SK-N-SH (cell line): Measurements from ENCODE around the gene SUN5. TPM values are rescaled to one million over a fixed set of nuclear protein-coding genes. Genes with fewer than 3 reads are reported as not detected.

ENCODE experiments used
- CTCF ChIA-PET: fragments of 300-600, 350-600 bp; formaldehyde crosslinking; extraction: SDS; loops from one replicate; lab custom pipeline; 2021; lab: Yijun Ruan, JAX
- POLR2A ChIA-PET: fragments of 350-600 bp; sonication (Branson Sonifier 250); formaldehyde crosslinking; extraction: SDS; loops from one replicate; lab custom pipeline; 2020; ENCODE audit warnings: antibody characterized with exemption, inconsistent platforms; lab: Yijun Ruan, JAX
- DNase-seq: peaks from one replicate; pipeline ENCODE4 v3.0.0; 2012
- H2AFZ ChIP-seq: fragments of 200-600 bp; sonication (generic); 2 replicates; pipeline ENCODE4 v1.8.1; 2016; ENCODE audit warnings: antibody characterized with exemption, mild to moderate bottlenecking, low read depth
- H3F3A ChIP-seq: fragments of 200-600 bp; sonication (generic); replicated peaks from 2 replicates; pipeline ENCODE3; 2016; ENCODE audit warnings: antibody characterized with exemption, mild to moderate bottlenecking; ENCODE audit not compliant: insufficient read depth
- H3K27ac ChIP-seq, 2 experiments: fragments of 200-500 bp in 1 of 2; fragments of 200-600 bp in 1 of 2; sonication (Bioruptor generic) in 1 of 2; sonication (generic), shearing (Covaris generic) in 1 of 2; 2 replicates each; pipeline versions ENCODE4 v1.5.1 to v1.6.1; 2014 to 2016; ENCODE audit warnings: low read depth in 2 of 2, inconsistent platforms in 1 of 2, low read length in 1 of 2, mild to moderate bottlenecking in 1 of 2, mixed read lengths in 1 of 2
- H3K27me3 ChIP-seq: fragments of 200-600 bp; sonication (generic), shearing (Covaris generic); 2 replicates; pipeline ENCODE4 v1.6.1; 2016; ENCODE audit warnings: mixed run types; ENCODE audit not compliant: insufficient read depth
- H3K36me3 ChIP-seq, 2 experiments: fragments of 200-500 bp in 1 of 2; fragments of 200-600 bp in 1 of 2; sonication (Bioruptor generic) in 1 of 2; sonication (generic) in 1 of 2; replicated peaks in 1 of 2; 2 replicates each; pipeline versions ENCODE3 to v1.5.1; 2014 to 2016; ENCODE audit warnings: low read length in 1 of 2, mild to moderate bottlenecking in 1 of 2; ENCODE audit not compliant: insufficient read depth in 2 of 2, control insufficient read depth in 1 of 2
- H3K4me1 ChIP-seq, 2 experiments: fragments of 200-500 bp in 1 of 2; fragments of 200-600 bp in 1 of 2; sonication (Bioruptor generic) in 1 of 2; sonication (generic), shearing (Covaris generic) in 1 of 2; 2 replicates each; pipeline versions ENCODE4 v1.5.1 to v1.6.1; 2014 to 2016; ENCODE audit warnings: low read depth in 1 of 2, low read length in 1 of 2, mixed run types in 1 of 2; ENCODE audit not compliant: insufficient read depth in 2 of 2, control insufficient read depth in 1 of 2
- H3K4me2 ChIP-seq: fragments of 200-600 bp; sonication (generic), shearing (Covaris generic); 2 replicates; pipeline ENCODE4 v1.6.1; 2017; ENCODE audit warnings: mixed run types
- H3K4me3 ChIP-seq, 2 experiments: fragments of 200-500 bp in 1 of 2; fragments of 200-600 bp in 1 of 2; sonication (Bioruptor generic) in 1 of 2; sonication (generic), shearing (Covaris generic) in 1 of 2; 2 replicates each; pipeline versions ENCODE4 v1.5.1 to v1.8.1; 2014 to 2016; ENCODE audit warnings: low read depth in 2 of 2, inconsistent platforms in 1 of 2, low read length in 1 of 2, mild to moderate bottlenecking in 1 of 2, mixed read lengths in 1 of 2, moderate library complexity in 1 of 2
- H3K79me2 ChIP-seq: fragments of 200-600 bp; sonication (generic); 2 replicates; pipeline ENCODE4 v1.8.1; 2017; ENCODE audit warnings: mild to moderate bottlenecking; ENCODE audit not compliant: insufficient read depth
- H3K9ac ChIP-seq: fragments of 200-600 bp; sonication (generic); 2 replicates; pipeline ENCODE4 v1.6.1; 2017; ENCODE audit warnings: mixed run types
- H3K9me2 ChIP-seq: fragments of 200-600 bp; sonication (generic); 2 replicates; pipeline ENCODE4 v1.6.1; 2017; ENCODE audit warnings: mixed run types
- H3K9me3 ChIP-seq: fragments of 200-600 bp; sonication (generic); 2 replicates; pipeline ENCODE4 v1.6.1; 2017; ENCODE audit warnings: mixed run types, mild to moderate bottlenecking, moderate library complexity
- H4K20me1 ChIP-seq: fragments of 200-600 bp; sonication (generic); 2 replicates; pipeline ENCODE4 v1.6.1; 2017; ENCODE audit warnings: mild to moderate bottlenecking, mixed run types; ENCODE audit not compliant: insufficient read depth
- EZH2phosphoT487 ChIP-seq: fragments of 200-600 bp; sonication (generic); IDR thresholded peaks from 2 replicates; pipeline ENCODE4 v1.6.1; 2017; ENCODE audit warnings: low read depth, mixed run types, mild to moderate bottlenecking, antibody characterized with exemption, moderate library complexity, borderline replicate concordance
- FOSL2 ChIP-seq: IDR thresholded peaks from 2 replicates; pipeline ENCODE4 v1.4.0; 2012; ENCODE audit warnings: low read depth, mild to moderate bottlenecking, moderate library complexity, borderline replicate concordance
- FOXJ3 ChIP-seq: sonication (generic); formaldehyde crosslinking; IDR thresholded peaks from 2 replicates; pipeline ENCODE4 v1.5.1; 2020; ENCODE audit warnings: mild to moderate bottlenecking, missing genetic modification reagents
- GATA2 ChIP-seq: sonication (generic); formaldehyde crosslinking; IDR thresholded peaks from 2 replicates; pipeline ENCODE4 v1.5.0; 2020; ENCODE audit warnings: mild to moderate bottlenecking, missing genetic modification reagents
- JUND ChIP-seq: IDR thresholded peaks from 2 replicates; pipeline ENCODE4 v1.4.0; 2012
- MEF2A ChIP-seq: IDR thresholded peaks from 2 replicates; pipeline ENCODE4 v1.4.0; 2012; ENCODE audit warnings: low read depth, borderline replicate concordance
- NFIC ChIP-seq: IDR thresholded peaks from 2 replicates; pipeline ENCODE4 v1.4.0; 2012; ENCODE audit warnings: borderline replicate concordance
- NRF1 ChIP-seq: IDR thresholded peaks from 2 replicates; pipeline ENCODE4 v1.6.1; 2012; ENCODE audit warnings: low read depth, mild to moderate bottlenecking, low read length
- POLR2AphosphoS5 ChIP-seq: IDR thresholded peaks from 2 replicates; pipeline ENCODE4 v1.6.1; 2012; ENCODE audit warnings: low read depth, low read length
- REST ChIP-seq: IDR thresholded peaks from 2 replicates; pipeline ENCODE4 v1.6.1; 2012; ENCODE audit warnings: mild to moderate bottlenecking, low read depth, low read length, moderate library complexity
- RFX5 ChIP-seq: IDR thresholded peaks from 2 replicates; pipeline ENCODE4 v1.6.1; 2012; ENCODE audit warnings: mild to moderate bottlenecking, improper control_type of control experiment, low read length
- TAF1 ChIP-seq: IDR thresholded peaks from 2 replicates; pipeline ENCODE4 v1.6.1; 2012; ENCODE audit warnings: low read depth, mild to moderate bottlenecking, low read length, moderate library complexity, borderline replicate concordance
- TCF12 ChIP-seq: IDR thresholded peaks from 2 replicates; pipeline ENCODE4 v1.4.0; 2012
- TEAD4 ChIP-seq: IDR thresholded peaks from 2 replicates; pipeline ENCODE4 v1.4.0; 2012; ENCODE audit warnings: mild to moderate bottlenecking, borderline replicate concordance; ENCODE audit not compliant: insufficient read depth
- YY1 ChIP-seq: IDR thresholded peaks from 2 replicates; pipeline ENCODE4 v1.4.0; 2012; ENCODE audit warnings: low read depth, mild to moderate bottlenecking
- ZBTB33 ChIP-seq: IDR thresholded peaks from 2 replicates; pipeline ENCODE4 v1.4.0; 2012; ENCODE audit warnings: low read depth, borderline replicate concordance
- WGBS: methylation state at CpG from one replicate; pipeline ENCODE4 v1.1.6; 2017; ENCODE audit warnings: low lambda C conversion rate; 5-methylcytosine and 5-hydroxymethylcytosine counted together
- polyA plus RNA-seq, 3 experiments: library from polyadenylated mRNA; depleted of rRNA; stranded (reverse); fragments of >200 nt; gene quantifications; 2 replicates each; pipeline ENCODE4 v1.2.3, GENCODE V29; 2012
- TF ChIP-seq, protein P1 (sequence below): fragments of 150-350 bp; IDR thresholded peaks from 2 replicates; pipeline ENCODE4 v1.6.1; 2017; ENCODE audit warnings: antibody characterized with exemption, low read length, low read depth, borderline replicate concordance
- TF ChIP-seq, protein P2 (sequence below): IDR thresholded peaks from 2 replicates; pipeline ENCODE4 v1.4.0; 2012; ENCODE audit warnings: low read depth, borderline replicate concordance
- TF ChIP-seq, protein P3 (sequence below): IDR thresholded peaks from 2 replicates; pipeline ENCODE4 v1.4.0; 2012; ENCODE audit warnings: low read depth

SUN5 gene
- polyA plus RNA-seq, 1 of the 3 experiments (the other 2 are of a cell fraction), result not detected

DNA sequence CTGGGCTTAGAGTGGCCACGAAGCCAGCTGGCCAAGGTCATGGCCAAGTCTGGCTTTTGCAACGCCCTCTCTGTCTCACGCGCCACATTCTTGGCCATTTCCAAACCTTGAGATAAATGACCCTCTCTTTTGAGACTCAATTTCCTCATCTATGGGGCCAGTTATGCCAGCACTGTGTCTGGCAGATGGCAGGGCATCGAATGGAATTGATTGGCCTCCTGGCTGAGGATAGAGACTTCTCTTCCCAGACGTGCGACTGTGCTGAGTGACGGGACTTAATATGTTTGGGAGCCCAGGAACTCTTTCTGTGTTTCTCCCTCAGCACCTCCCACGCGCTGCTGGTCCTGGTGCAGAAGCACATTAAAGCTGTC, 10.9 kb upstream of the SUN5 start:
- Histone ChIP-seq H3K36me3 (no peaks in the 10 kb centered on the region), H4K20me1 (no peaks in the 10 kb centered on the region), H3K9me2 (no peaks in the 10 kb centered on the region), H3K9ac (no peak overlapping the region), H3K9me3 (no peaks in the 10 kb centered on the region), H3K27me3 (peaks cover 59% of the 10 kb centered on the region), H2AFZ (no peak overlapping the region), H3K27ac (no peak overlapping the region)
- ChIA-PET CTCF (interaction anchor here (0.9 to 1.5 kb wide), 3 partner anchors 10 to 19 kb away, joined by 3 read pairs; partner anchors contain the start of gene SUN5), POLR2A (no interaction called here)
- 37% methylated on average over 10 of the region's 10 CpGs for WGBS
- TF ChIP-seq MEF2A (no peak), RFX5 (no peak), GATA2 (CRISPR knock-in tag) (no peak), NFIC (no peak), POLR2AphosphoS5 (no peak), EZH2phosphoT487 (no peak), TEAD4 (no peak), NRF1 (no peak)
- TF ChIP-seq, protein P1, sequence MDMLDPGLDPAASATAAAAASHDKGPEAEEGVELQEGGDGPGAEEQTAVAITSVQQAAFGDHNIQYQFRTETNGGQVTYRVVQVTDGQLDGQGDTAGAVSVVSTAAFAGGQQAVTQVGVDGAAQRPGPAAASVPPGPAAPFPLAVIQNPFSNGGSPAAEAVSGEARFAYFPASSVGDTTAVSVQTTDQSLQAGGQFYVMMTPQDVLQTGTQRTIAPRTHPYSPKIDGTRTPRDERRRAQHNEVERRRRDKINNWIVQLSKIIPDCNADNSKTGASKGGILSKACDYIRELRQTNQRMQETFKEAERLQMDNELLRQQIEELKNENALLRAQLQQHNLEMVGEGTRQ, result no peak
- TF ChIP-seq, all 33 proteins: peak for 0
- Histone ChIP-seq H3F3A (no peaks in the 10 kb centered on the region), H3K4me3 (no peak overlapping the region), H3K4me1 (no peaks in the 10 kb centered on the region), H3K79me2 (no peaks in the 10 kb centered on the region), H3K4me2 (no peak overlapping the region)
- DNase-seq, result no peak

GRCh38 chr20:33014336-33015113, 10.3 kb upstream of the SUN5 start:
- Histone ChIP-seq H3K4me2 (no peak overlapping the region), H3F3A (no peaks in the 10 kb centered on the region), H3K9ac (no peak overlapping the region), H3K4me3 (no peak overlapping the region), H3K36me3 (no peaks in the 10 kb centered on the region), H2AFZ (no peak overlapping the region), H4K20me1 (no peaks in the 10 kb centered on the region), H3K9me2 (no peaks in the 10 kb centered on the region), H3K27me3 (peaks cover 63% of the 10 kb centered on the region), H3K9me3 (no peaks in the 10 kb centered on the region), H3K79me2 (no peaks in the 10 kb centered on the region), H3K27ac (no peak overlapping the region), H3K4me1 (no peaks in the 10 kb centered on the region)
- DNase-seq, result no peak
- WGBS, result 27% methylated on average over 10 of the region's 16 CpGs
- ChIA-PET POLR2A (no interaction called here), CTCF (interaction anchor here (0.9 to 1.5 kb wide), 4 partner anchors 9 to 19 kb away, joined by 3 read pairs; partner anchors contain the start of gene SUN5)
- TF ChIP-seq YY1 (no peak), MEF2A (no peak), TCF12 (no peak), GATA2 (CRISPR knock-in tag) (no peak), RFX5 (no peak), ZBTB33 (no peak), REST (no peak), NFIC (no peak), FOSL2 (no peak), TEAD4 (no peak), JUND (no peak), FOXJ3 (CRISPR knock-in tag) (no peak), TAF1 (no peak), EZH2phosphoT487 (no peak)
- TF ChIP-seq, protein P2, sequence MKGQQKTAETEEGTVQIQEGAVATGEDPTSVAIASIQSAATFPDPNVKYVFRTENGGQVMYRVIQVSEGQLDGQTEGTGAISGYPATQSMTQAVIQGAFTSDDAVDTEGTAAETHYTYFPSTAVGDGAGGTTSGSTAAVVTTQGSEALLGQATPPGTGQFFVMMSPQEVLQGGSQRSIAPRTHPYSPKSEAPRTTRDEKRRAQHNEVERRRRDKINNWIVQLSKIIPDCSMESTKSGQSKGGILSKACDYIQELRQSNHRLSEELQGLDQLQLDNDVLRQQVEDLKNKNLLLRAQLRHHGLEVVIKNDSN, result no peak
- TF ChIP-seq, protein P3, sequence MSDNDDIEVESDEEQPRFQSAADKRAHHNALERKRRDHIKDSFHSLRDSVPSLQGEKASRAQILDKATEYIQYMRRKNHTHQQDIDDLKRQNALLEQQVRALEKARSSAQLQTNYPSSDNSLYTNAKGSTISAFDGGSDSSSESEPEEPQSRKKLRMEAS, result no peak
